Stromal cell of bone marrow (primary cell): ENCODE results near the gene IL17RD.

Experiments used
- DNase-seq: peaks from one replicate; pipeline ENCODE4 v3.0.0-alpha.2; 2012; ENCODE audit warnings: low read depth

The IL17RD gene

DNA sequence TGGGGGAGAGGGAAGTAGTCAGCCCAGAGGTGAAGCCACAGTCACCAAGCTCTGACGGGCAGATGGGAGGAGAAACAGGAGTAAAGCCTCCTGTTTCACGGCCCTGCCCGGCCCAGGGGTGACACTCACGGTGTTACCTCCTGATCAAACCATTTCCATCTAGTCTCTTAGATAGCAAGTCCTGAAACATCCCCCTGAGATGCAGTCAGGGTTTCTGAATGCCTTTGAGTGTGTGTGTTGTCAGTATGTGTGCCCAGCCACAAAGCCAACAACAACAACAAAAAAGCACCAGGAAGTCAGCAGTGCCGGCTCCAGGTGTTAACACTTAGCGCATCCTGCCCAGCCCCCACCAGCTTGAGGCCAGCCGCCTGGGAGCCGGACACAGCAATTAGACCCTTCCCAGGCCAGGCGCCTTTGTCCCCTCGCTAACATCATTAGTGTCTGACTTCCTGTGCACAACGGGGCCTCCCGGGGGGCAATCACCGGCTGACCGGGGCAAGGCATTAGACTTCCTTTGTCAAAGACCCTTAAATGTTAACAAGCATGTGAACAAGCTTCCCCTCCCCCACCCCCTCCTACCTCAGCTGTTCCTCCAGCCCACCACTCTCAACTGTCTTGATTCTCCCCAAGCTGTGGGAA is 34.5 kb downstream of the IL17RD start:
- DNase-seq: no peak

DNA sequence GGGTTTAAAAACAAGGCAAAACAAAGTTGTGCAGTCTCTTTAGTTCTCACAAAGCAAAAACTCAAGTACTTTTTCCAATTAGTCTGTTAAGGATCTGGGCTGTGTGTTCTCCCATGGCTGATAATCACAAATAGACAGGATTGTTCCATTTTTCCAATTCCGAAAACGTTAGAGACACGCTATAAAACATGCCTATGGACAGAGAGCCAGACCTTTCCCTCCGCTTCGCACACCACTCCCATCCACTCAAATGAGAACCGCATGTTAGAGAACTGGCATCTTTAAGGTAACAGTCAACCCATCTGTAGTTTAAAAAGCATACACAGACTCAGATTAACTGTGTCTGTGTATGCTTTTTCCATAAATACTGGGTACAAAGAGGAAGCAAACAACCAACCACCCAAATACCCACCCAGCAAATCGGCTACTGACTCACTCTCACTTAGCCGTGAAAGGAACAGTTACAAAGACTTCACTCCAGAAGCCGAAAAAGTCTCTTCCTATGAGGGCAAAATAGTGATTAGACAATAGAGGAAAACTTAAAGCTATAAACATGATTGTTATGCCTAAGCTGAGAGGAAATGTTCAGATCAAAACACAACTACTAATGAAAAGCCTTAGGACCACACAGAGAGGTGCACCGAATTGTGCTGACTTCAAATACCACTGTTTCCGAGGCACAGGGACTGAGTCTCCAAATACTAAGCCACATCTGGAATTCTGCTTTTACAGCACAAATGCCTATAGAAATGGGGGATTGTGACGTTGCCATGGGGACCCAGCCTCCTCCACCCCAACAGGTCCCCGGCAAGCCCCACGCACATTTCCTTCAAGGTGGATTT is 36.1 kb downstream of the IL17RD start:
- DNase-seq: no peak

DNA sequence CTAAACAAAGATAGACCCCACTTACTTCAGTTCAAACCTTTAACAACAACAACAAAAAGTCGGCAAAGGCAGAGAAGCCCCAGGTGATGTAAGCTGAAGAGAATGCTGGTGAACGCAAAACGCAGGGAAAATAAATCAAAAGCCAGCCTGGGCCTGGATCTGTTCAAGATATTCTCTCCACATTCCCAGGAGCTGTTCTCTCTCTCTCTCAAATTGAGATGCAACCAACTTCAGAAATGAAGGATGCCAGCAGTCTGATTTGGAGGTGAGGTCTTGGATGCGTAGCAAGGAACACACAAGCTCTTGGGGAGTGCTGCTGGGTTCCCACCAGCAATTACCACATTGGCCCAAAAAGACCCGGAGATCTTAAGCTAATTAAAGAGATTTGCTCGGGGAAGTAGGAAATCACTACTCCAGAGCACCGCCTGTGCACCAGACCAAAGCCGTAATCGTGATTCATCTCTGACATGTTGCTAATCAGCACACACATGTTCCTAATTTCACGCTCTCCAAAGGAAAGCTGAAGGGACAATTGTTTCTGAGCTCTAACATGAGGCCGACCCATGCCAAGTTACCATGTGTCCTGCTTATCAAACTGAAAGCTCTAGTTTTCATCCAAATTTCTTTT is 37.1 kb downstream of the IL17RD start:
- peak; percentile 11 for DNase-seq

DNA sequence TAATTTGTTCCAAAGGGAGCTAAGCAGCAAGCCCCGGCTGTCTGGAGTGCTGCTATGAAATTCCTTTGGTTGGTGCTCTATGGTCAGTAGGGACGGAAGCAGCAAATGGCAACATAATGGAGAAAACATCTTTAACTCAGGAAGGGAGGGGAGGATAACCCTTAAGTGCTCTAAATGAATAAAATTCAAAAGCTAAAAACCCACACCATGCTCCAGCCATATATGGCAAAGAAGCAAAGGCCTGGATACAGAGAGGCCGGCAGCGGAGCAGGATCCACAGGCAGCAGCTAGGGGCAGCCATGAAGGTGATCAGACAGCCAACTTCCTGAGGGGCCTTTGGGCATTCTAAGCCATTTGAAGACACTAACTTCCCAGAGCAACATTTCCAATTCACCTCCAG is 38.9 kb downstream of the IL17RD start:
- DNase-seq: no peak

DNA sequence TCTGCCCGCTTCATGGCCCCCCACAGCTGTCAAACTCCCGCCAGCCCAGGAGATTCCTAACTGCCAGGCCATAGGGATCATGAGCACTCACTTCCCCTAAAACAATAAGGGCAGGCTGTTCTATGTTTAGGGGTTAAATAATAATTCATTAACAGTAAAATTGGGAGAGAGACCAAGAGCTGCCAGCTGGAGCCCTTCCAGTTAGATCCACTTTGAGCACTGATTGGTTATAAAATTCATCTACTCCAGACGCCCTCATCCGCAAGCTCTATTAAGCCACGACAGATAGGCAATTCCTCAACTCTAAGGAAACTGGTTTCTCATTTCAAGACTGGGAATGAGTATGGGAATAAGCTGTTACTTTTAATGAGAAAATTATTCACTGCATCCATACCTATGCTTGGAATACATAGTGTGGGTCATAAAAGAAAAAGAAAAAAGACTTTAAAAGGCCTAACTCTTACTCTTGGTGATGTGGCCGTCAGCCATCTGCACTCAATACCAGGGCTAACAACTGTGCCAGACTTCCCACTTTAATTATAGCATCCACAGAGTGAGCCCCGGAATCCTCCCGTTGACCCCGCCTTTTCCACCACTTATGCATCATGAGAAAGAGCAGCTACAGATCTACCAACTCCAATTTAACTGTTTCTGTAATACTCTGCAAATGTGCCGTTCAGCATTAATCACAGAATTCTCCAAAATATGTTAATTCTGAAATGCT is 44.5 kb downstream of the IL17RD start:
- no peak for DNase-seq

DNA sequence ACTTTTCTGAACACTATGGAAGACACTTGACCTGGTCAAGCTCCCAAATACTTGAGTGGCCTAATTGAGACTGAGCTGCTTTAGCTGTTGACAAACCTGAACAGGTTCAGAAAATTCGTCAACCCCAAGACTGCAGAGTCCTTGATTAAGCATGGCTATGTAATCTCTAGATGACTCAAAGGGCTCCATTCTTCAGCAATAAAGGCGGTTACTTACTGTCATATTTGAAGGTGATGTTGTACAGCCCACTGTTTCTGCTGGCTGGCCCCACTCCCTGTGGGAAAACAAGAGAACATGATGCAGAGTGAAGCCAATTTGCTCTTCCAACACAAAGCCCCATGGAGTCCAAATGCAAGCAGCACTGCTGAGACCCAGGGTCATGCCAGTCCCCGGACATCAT is 45.1 kb downstream of the IL17RD start:
- no peak for DNase-seq

DNA sequence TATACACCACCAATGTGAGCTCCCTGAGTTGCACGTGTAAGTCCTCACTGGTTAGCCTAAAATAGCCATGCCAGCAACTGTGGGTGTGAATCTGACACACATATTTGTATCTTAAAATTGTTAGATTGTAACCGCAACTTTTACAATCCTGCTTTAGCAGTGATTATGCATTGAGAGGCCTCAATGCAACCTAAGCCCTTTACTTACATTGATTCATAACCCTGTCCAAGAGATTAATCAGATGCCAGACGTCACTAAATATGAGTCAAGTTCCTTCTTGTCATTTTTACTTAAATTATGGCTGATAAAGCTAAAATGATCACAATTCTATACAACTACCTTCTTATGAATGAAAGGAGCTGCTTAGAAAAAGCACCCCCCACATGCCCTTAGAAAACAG is 46.9 kb downstream of the IL17RD start:
- DNase-seq: no peak

DNA sequence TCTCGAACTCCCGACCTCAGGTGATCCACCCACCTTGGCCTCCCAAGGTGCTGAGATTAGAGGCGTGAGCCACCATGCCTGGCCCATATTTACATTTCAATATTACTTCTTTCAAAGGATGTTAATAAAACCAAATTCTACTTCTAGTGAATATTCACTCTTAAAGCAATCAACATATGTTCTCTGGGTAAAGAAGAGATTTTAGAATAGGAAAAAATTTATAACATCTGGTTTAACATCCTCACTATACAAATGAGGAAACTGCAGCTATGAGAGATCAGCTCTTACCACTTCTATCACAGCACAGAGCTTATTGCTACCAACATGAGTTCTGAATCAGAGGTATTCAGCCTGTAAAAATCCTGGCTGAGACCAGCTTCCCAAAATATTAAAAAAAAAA is 48.7 kb downstream of the IL17RD start:
- no peak for DNase-seq

DNA sequence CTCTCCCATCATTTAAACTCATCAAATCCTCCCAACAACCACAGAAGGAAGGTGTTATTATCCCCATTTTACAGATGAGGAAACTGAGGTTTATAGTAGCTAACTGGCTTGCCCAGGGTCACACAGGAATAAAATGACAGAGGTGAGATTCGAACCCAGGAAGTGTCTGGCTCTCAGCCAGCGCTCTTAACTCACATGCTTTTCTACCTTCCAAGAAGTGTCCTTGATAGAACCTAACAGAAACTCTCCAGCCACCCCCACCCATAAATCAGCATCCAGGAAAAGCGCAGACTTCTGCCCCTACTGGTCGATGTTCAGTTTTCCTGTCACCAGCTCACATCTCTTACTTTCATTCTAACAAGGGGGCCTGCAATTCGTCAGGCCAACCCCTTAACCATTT is 52.9 kb downstream of the IL17RD start:
- DNase-seq: no peak

DNA sequence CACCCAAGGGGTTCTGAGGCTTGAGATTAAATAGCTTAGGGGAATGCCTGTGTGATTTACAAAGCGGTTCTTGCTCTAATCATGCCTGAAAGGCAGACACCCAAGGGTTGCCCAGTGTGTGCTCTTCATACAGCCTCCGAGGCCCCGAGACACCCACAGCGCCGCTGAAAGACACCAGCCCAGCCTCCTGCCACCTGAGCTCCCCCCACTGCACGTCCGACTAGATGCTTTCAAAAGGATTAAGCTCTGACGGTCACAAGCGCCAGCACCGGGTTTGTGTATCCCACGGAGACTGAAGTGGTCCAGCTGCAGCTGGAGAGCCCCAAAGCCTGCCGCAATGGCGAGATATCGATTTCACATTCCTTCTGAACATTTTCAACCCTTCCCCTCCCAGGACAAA is 54.4 kb downstream of the IL17RD start:
- DNase-seq: no peak

DNA sequence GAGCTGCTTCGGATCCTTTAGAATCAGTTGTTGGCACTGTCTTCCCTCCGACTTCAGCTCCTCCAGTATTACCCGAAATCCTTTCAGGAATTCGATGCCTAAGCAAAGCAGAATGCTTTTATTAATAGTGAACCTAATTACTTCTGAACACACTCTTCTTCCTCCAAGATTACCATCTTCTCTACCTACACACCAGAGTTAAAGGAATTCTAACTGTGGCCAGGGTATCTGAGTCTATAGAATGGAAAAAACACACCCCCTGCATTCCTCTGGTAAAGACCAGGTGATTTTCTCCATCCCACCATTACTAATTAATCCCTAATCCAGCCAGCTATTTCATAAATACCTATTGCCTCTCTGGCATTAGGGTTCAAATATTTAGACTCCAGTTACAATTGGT is 54.9 kb downstream of the IL17RD start:
- no peak for DNase-seq

DNA sequence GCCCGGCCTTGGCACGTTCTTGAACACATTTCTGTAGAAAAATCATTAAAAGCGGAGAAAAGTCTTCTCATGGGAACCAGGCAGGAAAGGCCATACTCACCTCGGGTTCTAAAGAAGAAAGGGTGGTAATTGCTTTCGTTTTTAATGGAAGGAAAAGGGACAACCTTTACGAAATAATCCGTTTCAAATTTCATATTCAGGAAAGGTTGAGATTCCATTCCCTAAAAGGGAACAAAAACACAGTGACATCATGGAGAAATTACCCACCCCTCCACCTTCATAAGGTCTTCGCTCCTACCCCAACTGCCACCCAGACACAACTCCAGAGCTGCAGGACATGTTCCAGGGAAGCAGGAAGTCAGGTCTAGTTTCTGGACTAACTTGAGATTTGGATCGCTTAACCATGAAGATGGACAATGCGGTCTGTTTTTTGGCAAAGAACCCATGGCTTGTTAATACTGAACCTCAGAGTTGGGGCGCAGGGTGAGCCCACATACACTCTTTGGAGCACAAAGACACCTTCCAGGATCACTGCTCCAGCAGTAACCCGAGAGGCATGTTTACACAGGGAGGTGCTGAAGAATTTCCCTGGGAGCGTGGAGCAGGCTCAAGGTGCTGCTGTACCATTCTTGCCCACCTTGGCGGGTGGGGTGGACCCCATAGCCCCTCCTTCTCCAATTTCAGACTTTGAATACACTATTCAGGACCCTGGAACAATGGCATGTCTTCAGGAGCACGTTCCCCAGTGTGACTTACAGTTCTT is 55.5 kb downstream of the IL17RD start:
- DNase-seq: no peak

DNA sequence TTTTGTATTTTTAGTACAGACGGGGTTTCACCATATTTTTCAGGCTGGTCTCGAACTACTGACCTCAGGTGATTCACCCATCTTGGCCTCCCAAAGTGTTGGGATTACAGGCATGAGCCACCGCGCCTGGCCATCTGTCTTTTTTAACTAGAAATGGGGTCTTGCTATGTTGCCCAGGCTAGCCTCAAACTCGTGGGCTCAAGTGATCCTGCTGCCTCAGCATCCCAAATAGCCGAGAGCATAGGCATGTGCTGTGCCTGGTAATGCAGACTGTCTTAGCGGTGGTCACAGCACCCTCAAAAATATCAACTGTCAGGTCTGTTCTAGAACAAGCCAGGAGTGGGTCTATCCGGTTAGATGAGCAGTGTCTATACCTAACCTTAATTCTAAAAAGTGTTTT is 56.5 kb downstream of the IL17RD start:
- DNase-seq: no peak

DNA sequence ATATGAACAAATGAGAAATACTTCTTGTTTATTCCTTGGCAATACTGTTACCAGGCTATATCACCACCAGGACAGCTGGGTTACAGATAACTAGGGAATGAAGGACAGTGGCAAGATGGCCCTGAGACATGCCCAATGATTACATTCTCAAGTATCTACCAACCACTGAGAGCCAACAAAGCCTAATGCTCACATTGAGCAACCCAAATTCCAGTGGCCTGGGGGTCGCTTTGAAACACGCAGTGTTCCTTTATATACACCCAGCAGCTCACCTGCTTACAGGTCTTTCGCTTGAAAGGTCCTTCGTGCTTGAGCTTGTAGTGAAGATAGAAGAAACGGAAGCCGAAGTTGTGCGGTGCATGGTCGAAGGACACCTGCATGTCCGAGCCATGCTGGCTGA is 59.6 kb downstream of the IL17RD start:
- DNase-seq: no peak

DNA sequence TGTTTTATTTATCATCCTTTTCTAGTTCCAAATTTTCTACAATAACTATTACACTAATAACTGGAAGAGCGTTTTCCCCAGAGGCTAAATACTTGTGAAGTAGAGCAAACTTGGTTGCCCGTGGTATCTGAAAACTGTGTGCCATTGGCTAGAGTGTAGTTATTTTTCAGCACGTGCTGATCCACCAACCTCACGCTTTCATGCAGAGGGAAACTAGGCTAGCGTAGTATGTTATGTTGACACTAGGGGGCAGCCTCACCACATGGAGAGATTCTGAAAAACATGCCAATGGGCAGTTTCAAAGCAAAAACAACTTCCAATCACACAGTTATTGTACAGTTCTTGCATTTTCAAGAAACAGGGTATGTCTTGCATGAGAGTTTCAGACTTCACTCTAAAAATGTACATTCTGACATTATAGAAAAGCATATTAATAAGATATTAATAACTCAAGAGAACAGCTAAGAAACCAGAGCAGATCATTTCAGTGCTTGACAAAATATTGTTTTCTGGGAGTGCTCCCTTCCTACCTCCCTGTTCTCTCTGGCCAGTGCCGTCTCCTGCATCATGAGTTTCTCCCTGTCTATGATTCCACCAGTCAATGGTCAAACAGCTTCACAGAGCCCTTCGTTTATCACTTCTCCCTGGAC is 65.0 kb downstream of the IL17RD start:
- DNase-seq: peak; percentile 69

DNA sequence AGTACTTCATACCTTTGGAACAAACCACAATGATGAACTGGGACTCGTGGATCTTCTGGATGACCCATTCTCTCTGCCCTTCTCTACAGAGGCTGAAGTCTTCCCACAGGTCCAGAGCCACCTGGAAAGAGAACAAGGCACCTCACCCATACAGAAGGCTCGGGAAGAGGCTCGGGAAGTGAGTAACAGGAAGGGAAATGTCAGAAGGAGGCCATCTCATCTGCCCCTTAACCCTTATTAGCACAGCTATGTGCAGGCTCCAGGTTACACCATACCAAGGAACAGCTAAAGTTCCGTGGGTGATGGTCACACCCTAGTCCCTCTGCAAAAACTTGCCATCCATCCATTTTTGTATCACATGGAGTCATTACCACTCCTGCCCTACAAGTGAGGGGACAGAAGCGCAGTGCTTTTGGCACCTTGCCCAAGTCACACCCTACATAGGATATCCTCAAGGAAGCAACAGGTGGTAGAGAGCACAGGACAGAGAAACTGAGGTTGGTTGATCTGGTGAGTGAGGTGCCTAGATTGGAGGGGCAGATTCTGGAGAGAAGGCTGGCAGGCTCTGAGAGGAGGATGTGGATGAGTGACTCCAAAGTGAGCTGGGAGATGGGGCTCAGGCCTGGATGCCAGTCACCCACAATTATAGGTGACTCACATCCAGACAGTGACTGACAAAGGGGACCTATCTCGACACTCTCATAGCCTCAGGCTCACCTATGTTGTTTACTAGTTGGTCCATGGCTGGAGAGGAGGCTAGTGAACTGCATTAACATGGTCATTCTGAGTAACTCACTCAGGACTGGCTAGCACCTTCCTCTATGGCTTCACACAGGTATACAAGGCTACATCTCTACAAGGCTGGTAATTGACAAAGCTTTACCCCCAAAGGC is 66.5 kb downstream of the IL17RD start:
- DNase-seq: no peak

DNA sequence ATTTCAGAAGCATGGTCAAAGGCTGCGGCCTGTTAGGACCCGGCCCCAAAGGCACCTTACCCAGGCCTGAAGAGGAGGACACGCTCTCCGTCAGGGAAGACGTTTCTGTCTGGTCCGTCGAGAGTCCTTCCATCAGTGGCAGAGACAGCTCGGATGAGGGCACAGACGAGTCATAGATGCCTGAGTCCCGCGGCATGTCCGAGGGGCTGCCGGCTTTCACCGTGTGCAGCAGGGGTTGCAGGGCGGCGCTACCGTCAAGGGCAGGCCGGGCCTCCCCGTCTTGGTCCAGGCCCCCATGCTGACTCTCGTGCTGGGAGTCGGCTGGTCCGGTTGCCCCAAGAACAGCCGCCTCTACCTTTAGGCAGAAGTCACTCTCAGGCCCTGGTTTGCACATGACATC is 67.6 kb downstream of the IL17RD start:
- no peak for DNase-seq

DNA sequence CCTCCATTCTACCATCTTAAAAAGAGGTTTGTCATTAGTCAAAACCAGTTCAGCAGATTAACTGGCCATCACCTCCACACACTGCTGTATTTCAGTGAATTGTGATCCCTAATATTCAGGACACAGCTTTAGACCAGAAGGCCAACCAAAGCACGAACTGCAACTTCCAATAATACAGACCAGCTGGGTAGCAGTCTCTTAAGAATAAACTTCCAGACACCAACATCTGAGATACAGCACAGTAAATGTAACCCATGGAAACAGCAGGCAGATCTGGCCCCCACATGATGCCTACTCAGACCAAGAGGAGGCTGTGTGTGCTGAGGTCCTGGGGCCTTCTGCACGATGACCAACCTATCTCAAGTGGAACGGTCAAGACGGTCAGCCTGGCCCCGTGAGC is 69.8 kb downstream of the IL17RD start:
- no peak for DNase-seq

DNA sequence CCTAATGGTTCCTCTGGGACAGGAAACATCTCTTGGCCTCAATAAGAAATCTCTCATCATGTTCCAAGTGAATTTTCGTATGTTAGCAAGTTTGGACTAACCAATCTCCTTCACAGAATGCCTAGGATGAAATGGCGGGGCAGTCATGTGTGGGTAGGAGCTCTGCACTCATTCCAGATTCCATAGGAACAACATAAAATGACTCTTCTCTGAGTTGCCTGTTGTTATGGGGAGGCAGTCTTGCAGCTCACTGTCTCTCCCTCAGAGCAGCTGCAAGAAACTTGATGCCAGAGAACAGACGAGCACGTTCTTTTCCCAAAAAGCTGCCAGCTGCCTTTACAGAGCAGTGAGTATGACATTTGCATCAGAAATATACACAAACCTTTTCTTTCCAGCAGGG is 70.6 kb downstream of the IL17RD start:
- peak; percentile 24 for DNase-seq

DNA sequence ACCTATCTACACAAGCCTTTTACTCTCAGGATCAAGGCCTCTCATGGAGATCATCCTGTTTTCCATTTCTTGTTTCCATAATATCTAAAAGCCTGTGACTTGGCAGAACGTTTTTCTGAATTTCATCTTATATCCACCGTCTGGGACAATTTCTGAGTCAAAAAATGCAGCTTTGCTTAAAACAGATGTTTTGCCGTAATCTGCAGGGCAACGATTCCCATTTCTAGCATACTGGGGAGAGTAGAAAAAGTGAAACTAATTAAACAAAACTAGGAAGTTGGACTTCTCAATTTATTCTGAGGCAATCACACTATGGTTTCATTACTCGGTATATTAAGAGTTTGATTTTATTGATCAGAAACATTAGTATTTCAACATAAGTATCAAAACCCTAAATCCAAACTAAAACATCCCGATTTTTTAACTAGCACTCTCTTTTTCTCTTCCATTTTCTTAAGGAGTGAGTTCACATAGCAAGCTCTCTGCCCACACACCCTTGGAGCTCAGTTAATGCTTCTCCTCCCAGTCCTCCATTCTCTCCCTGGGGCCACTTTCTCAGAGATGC is 71.1 kb downstream of the IL17RD start:
- DNase-seq: no peak
